ENCODE measurements around the gene CD93.

CD93 gene, protein sequence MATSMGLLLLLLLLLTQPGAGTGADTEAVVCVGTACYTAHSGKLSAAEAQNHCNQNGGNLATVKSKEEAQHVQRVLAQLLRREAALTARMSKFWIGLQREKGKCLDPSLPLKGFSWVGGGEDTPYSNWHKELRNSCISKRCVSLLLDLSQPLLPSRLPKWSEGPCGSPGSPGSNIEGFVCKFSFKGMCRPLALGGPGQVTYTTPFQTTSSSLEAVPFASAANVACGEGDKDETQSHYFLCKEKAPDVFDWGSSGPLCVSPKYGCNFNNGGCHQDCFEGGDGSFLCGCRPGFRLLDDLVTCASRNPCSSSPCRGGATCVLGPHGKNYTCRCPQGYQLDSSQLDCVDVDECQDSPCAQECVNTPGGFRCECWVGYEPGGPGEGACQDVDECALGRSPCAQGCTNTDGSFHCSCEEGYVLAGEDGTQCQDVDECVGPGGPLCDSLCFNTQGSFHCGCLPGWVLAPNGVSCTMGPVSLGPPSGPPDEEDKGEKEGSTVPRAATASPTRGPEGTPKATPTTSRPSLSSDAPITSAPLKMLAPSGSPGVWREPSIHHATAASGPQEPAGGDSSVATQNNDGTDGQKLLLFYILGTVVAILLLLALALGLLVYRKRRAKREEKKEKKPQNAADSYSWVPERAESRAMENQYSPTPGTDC

DNA sequence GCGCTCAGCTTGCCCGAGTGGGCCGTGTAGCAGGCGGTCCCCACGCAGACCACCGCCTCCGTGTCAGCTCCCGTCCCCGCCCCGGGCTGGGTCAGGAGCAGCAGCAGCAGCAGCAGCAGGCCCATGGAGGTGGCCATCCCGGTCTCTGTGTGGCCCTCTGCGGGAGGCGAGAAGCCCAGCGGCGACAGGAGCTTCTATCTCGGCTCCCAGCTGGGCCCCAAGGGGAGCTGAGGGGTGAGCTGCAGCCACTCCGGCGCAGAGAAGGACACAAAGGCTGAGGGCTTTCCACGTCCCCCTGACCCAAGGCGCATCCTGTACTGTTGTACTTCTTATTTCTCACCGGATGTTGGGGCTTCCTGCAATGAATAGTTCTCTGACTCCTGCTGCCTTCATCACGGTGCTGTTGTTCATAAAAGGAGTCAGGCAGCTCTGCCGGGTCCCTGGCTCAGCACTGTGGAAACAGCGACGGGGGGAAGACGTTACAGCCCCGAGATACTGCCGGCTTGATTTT, at the start of gene CD93:
TSS of gene CD93 (minus strand) at position 269 of the 511 bp plus-strand sequence. CDS start at position 137, 132 bp downstream.
- no peak for DNase-seq (ENCODE audit: low spot score)

DNA sequence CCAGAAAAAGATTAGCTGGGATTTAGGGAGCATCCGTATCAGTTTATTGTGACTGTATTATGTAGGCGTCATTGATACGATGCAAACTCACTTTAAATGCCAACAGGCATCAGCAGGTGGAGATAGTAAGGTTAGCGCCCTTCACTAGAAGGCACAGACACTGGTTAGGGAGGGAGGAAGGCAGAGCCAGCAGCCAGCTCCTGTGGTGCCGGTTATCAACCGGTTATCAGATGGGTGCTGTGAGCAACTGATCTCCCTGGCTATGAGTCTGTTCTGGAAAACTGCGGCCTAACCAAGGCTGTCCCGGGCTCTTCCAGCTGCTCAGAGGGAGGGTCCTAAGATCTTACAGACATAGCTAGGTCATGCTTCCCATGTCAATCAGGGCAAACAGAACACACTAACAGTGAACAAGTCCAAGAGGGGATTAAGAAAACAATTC, 47.5 kb upstream of the CD93 start:
- no peak for DNase-seq (ENCODE audit: low spot score)

DNA sequence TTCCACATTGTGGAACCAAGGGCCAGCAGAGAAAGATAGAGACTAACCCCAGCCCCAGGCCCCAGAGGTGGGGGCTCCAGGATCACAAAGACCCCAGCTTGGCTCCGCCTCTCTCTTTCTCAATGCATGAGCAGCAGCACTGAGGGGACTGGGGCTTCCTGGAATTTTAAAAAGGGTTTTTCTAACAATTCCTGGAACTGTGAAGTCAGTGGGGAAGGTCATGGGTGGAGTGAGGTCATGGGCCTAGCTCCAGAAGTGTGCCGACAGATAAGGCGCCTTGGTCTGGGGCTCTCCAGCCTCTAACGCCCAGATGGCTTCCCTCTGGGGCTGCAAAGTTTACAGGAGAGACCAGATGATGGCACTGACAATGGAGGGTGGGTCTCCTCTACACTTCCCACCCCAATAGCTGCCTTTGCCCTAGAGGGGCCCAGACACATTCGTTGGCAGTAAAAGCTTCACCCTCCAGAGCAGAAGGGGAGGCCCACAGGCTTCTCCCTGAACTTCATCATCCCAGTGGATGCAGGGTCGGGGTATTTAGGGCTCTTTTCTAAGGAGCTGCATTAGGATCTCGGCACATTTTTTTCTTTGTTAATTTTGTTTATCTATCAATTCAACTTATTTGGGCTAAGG, 46.9 kb upstream of the CD93 start:
- no peak for DNase-seq (ENCODE audit: low spot score)

DNA sequence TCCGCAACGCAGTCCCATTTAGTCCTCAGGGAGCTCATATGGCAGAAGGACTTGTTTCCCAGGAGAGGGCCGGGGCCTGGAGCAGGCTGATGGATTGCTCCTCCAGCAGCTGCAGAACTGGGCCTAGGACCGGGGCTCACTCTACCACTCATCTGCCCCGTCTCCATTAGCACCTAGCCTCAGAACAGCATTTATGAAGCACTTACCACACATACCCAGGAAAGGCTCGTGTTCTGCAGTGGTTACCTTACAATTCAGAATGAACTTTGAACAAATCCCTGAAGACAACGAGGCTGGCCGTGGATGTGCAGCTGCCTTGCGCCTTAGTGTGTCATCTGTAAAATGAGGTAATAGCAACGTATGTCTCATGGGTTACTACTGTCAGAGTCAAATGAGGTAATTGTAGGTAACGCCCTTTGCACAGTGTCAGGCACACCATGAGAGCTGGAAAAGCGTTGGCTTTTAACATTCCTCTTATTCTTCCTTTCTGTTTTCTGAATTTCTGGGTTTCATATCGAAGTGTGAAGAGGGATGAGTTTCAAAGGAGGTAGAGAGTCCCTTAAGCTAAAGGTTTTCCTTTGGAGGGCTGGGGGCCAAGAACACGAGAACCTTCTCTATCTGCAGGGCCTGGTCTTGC, 46.3 kb upstream of the CD93 start:
- DNase-seq (ENCODE audit: low spot score), result no peak

DNA sequence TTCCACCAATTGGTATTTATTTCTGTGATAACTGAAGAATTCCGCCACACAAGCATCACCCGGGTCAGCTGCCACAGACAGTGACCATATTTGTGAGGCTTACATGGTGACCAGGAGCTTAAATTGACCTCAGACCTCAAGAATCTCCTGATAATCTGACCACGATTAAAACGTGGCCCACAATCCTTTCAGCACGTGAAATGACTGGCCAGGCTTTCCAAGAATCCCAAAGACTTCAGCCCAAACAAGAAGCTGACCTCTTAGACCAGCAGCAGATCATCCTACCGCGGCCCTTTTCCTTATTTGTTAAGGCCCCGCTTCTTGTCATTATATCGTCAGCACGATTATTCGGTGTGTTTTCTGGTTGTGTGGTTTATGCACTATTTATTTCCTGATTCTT, 45.6 kb upstream of the CD93 start:
- no peak for DNase-seq (ENCODE audit: low spot score)

DNA sequence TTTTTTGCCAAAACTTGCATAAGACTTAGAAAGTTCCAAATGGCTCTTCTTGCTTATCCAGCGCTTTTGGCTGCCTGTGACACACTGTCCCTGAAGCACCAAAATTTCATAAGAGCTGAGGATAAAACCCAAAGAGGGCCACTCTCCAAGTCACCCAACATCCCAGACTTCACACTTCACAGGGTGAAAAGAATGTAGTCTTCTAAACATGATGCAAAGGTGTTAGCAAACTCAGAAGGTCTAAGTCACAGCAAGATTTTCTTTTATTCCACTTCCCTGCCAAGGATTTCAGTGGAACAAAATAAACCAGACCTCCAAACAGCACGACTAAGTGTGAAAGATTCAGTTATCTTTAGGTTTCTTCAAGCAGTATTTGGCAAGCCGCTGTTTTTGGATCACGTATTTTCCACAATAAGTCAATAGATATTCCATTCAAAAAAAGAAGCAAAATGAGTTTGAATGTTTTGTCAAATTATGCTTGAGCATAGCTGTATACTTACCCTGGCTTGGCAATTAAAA, 44.6 kb upstream of the CD93 start:
- DNase-seq (ENCODE audit: low spot score), result no peak

DNA sequence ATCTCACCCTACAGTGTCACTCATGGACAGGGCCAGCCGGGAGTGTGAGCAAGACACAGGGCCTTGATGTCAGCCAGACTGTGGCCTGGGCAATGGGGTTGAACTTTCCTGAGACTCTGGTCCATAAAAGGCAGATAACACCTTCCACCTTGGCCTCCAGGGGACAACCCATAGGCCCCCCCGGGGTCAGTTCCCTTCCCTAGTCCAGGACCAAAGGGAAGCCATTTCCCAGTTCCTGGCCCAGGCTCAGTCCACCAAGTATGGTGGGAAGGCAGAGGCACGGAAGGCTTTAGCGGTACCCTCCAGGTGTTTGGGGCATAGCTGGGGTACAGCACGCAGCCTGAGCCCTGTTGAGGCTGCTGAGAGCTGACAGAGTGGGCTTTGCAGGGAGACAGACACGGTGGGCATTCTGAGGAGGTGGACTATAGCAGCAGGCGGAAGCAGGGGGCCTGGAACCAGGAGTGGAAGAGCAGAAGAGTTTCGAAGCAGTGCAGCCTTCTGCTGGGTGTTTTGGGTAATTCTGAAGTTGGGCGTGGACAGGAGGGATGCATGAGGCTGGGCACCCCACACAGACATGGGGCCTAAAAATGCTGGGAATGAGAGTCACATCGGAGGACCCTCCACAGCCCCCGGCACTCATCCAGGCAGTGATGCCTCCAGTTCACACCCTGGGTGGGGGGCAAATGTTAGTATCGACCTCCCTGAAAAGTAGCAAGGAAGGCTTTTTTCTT, 43.9 kb upstream of the CD93 start:
- DNase-seq (ENCODE audit: low spot score), result no peak

DNA sequence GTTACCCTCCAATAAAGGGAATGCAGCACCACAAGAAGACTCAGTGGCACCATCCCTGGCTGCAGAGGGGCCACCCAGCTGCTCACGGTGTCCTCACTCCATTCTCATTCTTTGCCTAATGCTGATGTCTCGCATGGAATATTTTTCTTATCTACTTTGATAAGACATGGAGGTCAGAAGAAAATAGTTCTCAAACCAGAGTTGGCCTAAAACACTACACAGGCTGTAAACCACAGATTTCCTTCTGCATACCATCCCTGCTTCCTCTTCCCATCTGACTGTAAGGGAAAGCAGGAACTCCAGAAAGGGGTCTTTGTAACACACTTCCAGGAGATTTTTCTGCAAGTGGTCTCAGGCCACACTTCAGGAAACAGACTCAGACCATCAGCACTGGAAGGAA, 43.1 kb upstream of the CD93 start:
- DNase-seq (ENCODE audit: low spot score), result no peak

DNA sequence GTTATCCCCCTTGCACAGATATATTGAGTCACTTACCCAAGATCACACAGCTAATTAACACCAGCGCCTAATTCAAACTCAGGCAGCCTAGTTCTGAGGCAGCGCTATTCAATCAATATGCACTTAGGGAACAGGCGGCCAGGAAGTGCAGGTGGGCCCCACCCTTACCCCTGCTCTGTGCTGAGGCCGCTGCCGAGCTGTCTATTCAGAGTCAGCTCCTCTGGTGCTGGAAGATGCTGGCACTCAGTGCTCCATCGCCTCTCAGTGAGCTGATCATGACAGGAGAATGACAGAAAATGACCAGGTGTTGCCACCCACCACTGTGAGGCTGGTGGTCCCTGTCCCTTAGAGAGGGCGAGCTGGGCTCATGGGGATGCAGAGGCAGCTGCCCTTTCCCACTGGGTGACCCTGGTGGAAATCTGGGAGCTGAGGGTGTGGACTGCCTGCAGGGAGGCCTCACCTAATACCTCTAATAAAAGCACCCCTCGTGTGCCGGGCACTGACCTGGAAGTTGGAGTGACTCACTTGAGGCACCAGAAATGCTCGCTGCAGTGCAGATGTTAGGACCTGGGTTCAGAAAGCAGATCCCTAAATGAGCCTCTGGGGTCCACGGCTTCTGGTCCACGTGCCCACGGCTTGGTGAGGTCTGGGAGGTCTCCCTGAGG, 42.5 kb upstream of the CD93 start:
- DNase-seq (ENCODE audit: low spot score), result peak; percentile 64

DNA sequence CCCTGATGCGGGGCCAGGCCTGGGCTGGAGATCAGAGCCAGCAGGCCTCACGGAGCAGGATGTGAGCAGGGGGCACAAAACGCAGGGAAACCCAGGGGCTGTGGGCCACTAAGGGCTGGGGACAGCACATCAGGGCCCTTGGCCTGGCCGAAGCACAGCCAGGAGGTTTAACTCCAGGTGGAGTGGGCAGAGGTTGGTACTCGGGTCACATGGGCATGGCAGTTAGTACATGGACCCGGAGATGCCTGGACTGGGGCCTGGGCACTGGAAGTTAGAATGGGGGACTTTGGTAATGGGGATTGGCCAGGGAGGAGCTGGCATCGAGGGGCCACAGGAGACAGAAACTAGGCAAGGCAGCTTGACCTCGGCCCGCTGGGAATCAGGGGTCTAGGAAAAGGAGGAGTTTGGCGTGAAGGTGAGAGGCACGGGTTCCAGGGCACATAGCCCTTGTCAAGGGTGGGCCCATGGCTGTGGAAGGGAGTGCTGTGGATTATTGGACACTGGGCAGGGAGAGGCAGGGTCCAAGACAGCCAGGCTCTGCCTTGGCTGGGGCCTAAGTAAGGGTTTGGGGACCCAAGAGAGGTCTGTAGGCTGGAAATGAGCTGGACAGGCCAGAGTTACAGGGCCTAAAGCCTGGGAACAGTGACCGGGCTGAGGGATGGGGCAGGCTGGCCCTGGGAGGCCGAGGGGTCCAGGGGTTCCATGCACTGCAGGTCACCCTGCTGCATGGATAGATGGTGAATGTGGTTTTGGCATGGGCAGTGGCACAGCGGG, 41.6 kb upstream of the CD93 start:
- no peak for DNase-seq (ENCODE audit: low spot score)

DNA sequence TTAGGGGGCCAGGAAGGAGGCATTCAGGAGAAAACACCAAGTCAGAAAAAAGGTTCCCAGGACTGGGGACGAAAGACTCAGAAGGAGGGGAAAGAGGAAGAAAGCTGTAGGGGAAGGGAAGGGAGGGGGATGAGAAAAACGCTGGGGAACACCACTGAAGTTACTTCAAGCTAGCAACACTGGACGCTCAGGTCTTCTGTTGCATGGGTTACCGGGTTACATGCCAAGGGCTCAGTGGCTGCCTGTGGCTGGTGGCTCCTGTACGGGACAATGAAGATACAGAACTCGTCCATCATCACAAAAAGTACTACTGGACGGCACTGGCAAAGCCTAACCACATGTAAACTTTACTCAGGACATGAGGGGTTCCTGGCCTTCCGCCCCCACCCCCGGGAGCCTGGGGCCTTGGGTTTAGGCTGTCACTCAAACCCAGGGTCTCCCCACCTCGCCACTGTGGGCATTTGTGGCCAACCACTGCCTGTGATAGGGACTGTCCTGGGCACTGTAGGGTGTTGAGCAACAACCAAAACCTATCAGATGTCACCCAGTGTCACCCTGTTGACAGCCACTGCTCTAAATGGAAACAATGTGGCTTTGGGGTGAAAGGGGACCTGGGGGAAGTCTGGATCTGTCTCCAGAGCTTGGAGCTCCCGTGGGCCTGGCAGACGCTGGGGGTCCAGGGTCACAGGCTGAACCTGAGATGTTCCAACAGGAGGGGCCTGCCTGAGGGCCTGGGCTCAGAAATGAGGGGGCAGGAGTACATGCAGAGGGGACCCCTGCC, 40.3 kb upstream of the CD93 start:
- DNase-seq (ENCODE audit: low spot score), result no peak

DNA sequence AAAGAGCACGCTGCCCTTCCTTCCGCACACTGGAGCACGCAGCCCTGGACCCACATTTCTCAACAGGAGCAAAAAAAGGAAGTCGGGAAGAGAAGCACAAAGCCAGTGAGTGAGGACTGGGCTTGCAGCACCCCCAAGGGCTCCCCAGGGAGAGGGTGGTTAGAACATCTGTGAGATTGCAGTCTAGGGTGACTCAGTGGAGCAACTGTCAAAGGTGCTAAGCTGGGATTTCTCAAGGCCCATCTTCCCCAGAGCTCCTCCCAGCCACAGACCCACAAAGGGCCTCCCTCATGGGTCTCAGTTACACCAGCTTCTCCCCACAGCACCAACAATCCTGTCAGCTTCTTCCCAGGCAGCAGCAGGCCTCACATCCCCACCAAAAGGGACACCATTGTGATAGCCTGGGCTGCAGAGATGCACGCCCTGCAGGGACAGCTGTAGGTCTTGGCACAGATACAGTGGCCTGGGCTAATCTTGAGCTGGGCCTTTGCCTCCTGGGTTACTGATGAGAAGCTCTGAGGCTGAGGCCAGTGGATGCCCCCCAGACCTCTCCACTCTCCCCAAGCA, 39.6 kb upstream of the CD93 start:
- DNase-seq (ENCODE audit: low spot score), result no peak

DNA sequence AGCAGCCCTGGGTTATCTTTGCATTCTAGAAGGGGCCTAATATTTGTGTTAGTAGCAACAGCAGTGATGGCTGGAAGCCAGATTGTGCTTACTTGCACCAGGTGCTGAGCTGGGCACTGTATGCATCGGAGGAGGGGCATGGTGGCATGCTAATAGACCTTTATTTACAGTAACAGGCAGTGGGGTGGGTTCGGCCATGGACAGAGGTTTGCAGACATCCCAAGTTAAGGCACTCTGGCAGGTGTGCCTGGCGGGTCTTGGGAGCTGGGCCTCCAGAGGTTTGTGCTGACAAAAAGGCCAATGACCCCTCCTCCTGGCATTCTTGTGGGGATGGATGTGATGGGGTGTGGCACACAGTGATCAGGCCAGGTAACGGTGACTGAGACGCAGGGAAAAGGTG, 39.0 kb upstream of the CD93 start:
- peak; percentile 68 for DNase-seq (ENCODE audit: low spot score)

DNA sequence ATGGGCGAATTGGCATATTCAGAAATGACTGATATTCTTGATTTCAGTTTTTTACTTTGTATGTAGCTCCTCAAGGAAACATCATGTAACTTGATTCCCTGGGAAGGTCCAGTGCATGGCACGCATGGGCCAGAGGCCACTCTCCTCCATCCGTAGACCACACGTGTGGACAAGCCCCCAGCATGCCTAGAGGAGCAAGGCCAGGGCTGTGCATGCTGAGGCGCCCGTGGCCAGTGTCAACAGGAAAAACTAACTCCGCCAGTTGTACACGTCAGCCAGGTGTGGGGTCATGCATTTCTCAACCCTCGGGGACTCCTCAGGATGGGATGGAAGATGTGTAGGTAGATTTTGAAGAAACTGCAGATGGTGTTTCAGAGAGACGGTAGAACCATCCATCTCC, 37.8 kb upstream of the CD93 start:
- DNase-seq (ENCODE audit: low spot score), result no peak

DNA sequence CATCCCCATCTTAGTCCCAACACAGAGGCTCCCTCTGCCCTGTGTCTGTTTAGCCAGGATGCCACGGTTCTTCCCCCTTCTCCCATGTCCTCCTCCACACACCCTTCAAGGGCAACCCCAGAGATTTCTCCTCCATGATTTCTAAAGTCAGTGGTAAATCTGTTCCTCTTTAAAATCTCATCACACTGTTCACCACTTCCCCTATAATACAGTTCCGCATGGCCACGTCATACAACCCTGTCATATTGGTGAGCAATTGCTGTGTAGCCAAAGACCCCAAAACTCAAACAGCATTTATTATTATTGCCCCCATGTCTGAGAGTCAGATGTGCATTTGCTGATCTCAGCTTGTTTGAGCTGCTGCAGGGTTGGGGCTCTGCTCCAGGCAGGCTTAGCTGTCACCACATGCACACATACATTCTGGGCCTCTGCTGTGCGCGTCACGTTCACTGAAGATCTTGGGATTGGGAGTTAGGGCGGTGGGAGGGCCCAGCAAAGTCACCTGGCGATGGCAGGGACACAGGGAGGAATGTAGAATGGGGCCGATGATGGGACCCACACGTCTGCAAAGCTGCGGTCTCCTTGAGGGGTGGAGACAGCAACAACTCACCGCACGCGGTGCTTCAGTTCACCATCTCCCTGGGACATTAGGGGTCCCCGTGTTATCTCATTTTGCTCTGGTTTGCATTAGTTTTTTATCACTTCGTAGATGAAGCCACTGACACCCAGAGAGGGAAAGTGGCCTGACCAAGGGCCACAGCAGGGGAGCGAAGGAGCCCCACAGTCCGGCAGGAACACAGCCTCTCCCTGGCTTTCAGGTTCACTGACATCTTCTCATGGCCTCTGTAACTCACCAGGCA, 36.9 kb upstream of the CD93 start:
- no peak for DNase-seq (ENCODE audit: low spot score)

DNA sequence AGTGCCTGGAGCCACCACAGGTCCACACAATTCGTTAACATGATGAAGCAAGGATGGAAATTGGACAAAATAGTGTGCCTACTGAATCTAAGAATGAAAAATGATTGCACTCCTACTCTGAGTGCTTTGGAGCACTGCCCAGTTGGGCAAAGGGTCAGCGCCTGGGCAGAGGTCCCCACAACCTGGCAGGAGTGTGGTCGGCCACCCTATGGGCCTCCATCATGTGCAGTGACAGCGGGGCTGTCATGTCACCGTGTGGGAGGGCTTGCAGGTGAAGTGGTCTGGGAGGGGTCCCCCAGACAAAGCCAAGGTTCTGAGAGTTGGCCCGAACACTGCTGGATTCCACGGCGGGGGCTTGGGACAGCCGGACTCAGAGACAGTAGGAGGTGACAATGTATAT, 36.2 kb upstream of the CD93 start:
- DNase-seq (ENCODE audit: low spot score), result no peak

DNA sequence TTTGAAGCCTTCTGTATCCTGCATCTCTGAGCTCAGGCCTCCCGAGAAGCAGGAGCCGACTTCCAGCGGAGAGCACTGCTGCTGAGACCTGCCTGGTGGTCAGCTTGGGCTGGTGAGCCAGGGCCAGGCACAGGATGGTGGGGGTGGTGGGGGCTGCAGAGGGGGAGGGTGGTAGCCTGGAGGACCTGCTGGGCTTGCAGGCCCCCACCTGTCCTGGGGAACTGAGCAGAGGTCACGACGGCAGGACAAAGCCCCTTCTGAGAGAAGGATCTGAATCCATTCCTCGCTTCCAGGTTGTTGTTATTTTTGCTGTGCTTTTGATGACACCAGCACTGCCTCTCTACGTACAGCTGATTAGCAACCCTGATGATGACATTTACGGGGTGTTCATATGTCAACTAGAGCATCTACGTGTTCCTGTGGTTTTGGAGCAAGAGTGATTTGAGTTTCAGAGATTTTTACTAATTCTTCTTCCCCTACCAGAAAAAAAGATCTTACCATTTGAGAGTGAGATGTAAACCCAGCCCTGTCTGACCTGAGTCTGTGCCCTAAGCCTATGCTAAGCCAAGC, 35.7 kb upstream of the CD93 start:
- no peak for DNase-seq (ENCODE audit: low spot score)

Data from SW480 (cell line).